ENCODE results near the gene UBE2N.
"Not testable (repeated sequence)": the region's sequence is repeated elsewhere in the genome, so short reads cannot be mapped to it uniquely, and the experiment has no call there.

UBE2N gene

DNA sequence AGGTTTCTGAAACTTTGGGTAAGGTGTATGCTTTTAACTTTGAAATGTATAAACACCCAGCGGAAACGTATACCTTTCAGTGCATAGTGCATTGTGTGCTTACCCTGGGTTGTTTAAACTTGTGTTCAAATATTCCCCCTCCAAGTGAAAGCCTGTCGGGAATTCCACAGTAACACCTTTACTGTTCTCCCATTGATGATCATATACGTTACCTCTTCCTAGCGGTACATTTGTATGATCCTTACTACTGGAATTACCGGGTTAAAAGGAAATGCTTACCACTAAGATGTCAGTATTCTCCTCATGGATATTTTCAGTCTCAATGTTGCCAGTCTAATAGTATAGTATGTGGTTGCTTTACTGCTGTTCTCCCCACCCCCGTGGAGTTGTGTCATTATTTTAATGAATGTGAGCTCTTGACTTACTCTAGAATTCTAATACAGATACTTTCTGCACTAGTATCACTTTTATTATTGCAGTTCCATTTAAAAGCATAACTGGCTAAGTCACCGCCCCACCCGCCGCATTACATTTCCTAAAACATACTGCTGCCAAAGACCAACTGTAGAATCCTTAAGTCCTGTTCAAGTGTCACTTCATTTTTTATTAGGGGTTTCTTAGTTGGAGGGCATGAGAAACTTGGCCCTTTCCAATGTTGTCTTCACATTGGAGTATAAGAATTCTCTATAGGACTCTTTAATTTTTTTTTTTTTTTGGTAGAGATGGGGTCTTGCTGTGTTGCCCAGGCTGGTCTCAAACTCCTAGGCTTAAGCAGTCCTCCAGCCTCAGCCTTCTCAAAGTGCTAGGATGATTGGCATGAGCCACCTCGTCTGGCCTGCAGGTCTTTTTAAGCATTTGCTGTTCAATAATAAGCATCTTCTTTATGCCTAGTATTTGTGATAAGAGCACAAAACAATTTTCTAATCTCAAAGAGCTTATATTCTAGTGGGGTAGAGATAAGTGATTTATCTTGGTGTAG lies 39.1 kb downstream of the UBE2N start:
- no peak overlapping the region for H3K27ac ChIP-seq
- H3K9ac ChIP-seq = no peak overlapping the region
- H3K36me3 ChIP-seq (ENCODE audit: control insufficient read depth, insufficient read depth, low read length) = no peaks in the 10 kb centered on the region
- H3K4me2 ChIP-seq (ENCODE audit: low read length) = no peak overlapping the region
- H3K4me1 ChIP-seq = peaks cover 8% of the 10 kb centered on the region
- peaks cover 1% of the 10 kb centered on the region for H3K79me2 ChIP-seq
- no peak overlapping the region for H3K4me3 ChIP-seq (ENCODE audit: low read depth, low read length)
- no peaks in the 10 kb centered on the region for H3K9me3 ChIP-seq (ENCODE audit: control insufficient read depth, low read length)
- no peaks in the 10 kb centered on the region for H3K27me3 ChIP-seq (ENCODE audit: control insufficient read depth, insufficient read depth, low read length)
- TF ChIP-seq CTCF (IDR thresholded peaks at IDR 0.05) = no peak
- H2AFZ ChIP-seq = no peak overlapping the region

DNA sequence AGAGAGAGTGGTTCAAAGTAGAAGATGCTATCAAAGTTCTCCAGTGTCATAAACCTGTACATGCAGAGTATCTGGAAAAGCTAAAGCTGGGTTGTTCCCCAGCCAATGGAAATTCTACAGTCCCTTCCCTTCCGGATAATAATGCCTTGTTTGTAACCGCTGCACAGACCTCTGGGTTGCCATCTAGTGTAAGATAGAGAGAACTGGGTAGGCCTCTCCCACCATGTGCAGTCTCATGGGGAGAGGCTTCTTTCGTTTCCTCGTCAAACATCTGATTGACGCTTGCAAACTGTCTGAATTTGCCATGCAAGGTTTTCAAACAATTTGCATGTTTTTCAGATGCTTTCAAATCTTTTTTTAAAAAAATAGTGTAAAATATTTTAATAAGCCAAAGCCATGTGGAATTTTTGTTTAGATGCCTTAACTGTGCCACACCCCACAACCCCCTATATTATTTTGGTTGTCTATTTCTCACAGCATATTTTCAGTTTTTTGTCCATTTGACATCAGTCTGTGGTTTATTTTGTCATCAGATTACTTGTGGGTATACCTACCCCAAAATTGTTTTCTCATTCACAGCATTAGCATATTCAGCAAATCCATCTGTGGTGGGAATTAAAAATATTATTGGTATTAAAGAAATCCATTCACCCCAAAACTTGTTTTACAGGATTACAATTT lies 42.4 kb downstream of the UBE2N start:
- not testable (repeated sequence) for H3K36me3 ChIP-seq (ENCODE audit: control insufficient read depth, insufficient read depth, low read length); H2AFZ ChIP-seq; H3K79me2 ChIP-seq; H3K27ac ChIP-seq; H3K9ac ChIP-seq; H3K9me3 ChIP-seq (ENCODE audit: control insufficient read depth, low read length); H3K4me3 ChIP-seq (ENCODE audit: low read depth, low read length); H3K4me2 ChIP-seq (ENCODE audit: low read length); H3K27me3 ChIP-seq (ENCODE audit: control insufficient read depth, insufficient read depth, low read length); H3K4me1 ChIP-seq

DNA sequence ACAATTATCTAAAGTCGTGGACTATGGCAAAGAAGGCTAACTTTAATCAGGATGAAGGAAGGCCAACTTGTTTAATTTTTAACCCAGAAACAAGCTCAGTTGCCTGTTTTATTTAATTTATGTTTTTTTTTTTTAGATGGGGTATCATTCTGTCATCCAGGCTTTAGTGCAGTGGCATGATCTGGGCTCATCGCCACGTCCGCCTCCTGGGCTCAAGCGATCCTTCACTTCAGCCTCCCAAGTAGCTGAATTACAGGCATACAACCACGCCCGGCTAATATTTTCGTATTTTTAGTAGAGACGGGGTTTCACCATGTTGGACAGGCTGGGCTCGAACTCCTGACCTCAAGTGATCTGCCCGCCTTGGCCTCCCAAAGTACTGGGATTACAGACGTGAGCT lies 44.3 kb downstream of the UBE2N start:
- Histone ChIP-seq H2AFZ (no peak overlapping the region), H3K4me1 (peaks cover 3% of the 10 kb centered on the region), H3K9me3 (ENCODE audit: control insufficient read depth, low read length) (no peaks in the 10 kb centered on the region), H3K9ac (no peak overlapping the region), H3K27ac (no peak overlapping the region), H3K4me3 (ENCODE audit: low read depth, low read length) (no peak overlapping the region), H3K79me2 (peaks cover 3% of the 10 kb centered on the region), H3K27me3 (ENCODE audit: control insufficient read depth, insufficient read depth, low read length) (no peaks in the 10 kb centered on the region), H3K4me2 (ENCODE audit: low read length) (no peak overlapping the region), H3K36me3 (ENCODE audit: control insufficient read depth, insufficient read depth, low read length) (no peaks in the 10 kb centered on the region)
- no peak for TF ChIP-seq CTCF (IDR thresholded peaks at IDR 0.05)

DNA sequence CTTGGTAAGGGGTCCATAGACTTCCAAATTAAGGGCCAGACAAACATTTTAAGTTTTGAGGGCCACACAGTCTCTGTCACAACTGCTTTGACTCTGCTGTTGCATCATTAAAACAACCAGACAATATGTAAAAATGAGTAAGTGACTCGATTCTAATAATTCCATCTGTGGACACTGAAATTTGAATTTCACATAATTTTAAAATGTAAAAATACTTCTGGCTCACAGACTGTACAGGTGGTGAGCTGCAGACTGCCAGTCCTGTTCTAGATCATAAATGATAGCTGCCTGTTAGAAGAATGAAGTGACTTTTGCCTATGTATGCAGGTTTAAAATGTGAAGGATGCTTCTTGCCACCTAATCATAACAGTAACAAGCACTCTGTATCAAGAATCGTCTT lies 48.3 kb downstream of the UBE2N start:
- H3K9me3 ChIP-seq (ENCODE audit: control insufficient read depth, low read length) = no peaks in the 10 kb centered on the region
- no peak overlapping the region for H3K9ac ChIP-seq
- H3K4me3 ChIP-seq (ENCODE audit: low read depth, low read length) = no peak overlapping the region
- peaks cover 10% of the 10 kb centered on the region for H3K4me1 ChIP-seq
- H3K4me2 ChIP-seq (ENCODE audit: low read length) = no peak overlapping the region
- H3K27me3 ChIP-seq (ENCODE audit: control insufficient read depth, insufficient read depth, low read length) = no peaks in the 10 kb centered on the region
- H3K27ac ChIP-seq = no peak overlapping the region
- H2AFZ ChIP-seq = no peak overlapping the region
- peaks cover 32% of the 10 kb centered on the region for H3K79me2 ChIP-seq
- no peaks in the 10 kb centered on the region for H3K36me3 ChIP-seq (ENCODE audit: control insufficient read depth, insufficient read depth, low read length)
- TF ChIP-seq CTCF (IDR thresholded peaks at IDR 0.05) = no peak

- no peak for TF ChIP-seq CTCF (IDR thresholded peaks at IDR 0.05)
- Histone ChIP-seq H3K9me3 (ENCODE audit: control insufficient read depth, low read length) (no peaks in the 10 kb centered on the region), H3K4me2 (ENCODE audit: low read length) (no peak overlapping the region), H3K9ac (no peak overlapping the region), H3K27ac (no peak overlapping the region), H2AFZ (no peak overlapping the region), H3K27me3 (ENCODE audit: control insufficient read depth, insufficient read depth, low read length) (no peaks in the 10 kb centered on the region), H3K36me3 (ENCODE audit: control insufficient read depth, insufficient read depth, low read length) (no peaks in the 10 kb centered on the region), H3K4me3 (ENCODE audit: low read depth, low read length) (no peak overlapping the region), H3K79me2 (peaks cover 50% of the 10 kb centered on the region), H3K4me1 (peaks cover 10% of the 10 kb centered on the region)
Measured at GRCh38 chr12:93390549-93391297, 51.0 kb downstream of the UBE2N start.
